Retinal pigment epithelial cell (primary cell): ENCODE measurements around the gene IKZF4.
"Not testable (repeated sequence)": the region's sequence is repeated elsewhere in the genome, so short reads cannot be mapped to it uniquely, and the experiment has no call there.

ENCODE experiments used
- DNase-seq: peaks from one replicate; pipeline ENCODE4 v3.0.0-alpha.2; 2010; ENCODE audit warnings: low read depth
- H3K4me3 ChIP-seq: 2 replicates; pipeline ENCODE4 v1.5.1; 2011; ENCODE audit warnings: mild to moderate bottlenecking, low read length, control low read depth, moderate library complexity
- TF ChIP-seq, protein P1 (sequence below): conservative IDR thresholded peaks from 2 replicates; pipeline ENCODE4 v1.5.1; 2011; ENCODE audit warnings: low read depth, low read length, control low read depth, inconsistent platforms

The IKZF4 gene

DNA sequence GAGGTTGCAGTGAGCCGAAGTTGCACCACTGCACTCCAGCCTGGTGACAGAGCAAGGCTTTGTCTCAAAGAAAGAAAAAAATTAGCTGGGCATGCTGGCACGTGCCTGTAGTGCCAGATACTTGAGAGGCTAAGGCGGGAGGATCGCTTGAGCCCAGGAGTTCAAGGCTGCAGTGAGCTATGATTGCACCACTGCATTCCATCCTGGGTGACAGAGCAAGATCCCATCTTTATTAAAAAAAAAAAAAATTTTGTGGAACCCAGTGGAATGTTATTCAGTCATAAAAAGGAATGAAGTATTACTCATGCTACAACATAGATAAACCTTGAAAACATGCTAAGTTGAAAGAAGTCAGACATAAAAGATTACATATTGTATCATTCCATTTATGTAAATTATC lies 50.8 kb downstream of the IKZF4 start:
- no peak overlapping the region for H3K4me3 ChIP-seq
- TF ChIP-seq, protein P1, sequence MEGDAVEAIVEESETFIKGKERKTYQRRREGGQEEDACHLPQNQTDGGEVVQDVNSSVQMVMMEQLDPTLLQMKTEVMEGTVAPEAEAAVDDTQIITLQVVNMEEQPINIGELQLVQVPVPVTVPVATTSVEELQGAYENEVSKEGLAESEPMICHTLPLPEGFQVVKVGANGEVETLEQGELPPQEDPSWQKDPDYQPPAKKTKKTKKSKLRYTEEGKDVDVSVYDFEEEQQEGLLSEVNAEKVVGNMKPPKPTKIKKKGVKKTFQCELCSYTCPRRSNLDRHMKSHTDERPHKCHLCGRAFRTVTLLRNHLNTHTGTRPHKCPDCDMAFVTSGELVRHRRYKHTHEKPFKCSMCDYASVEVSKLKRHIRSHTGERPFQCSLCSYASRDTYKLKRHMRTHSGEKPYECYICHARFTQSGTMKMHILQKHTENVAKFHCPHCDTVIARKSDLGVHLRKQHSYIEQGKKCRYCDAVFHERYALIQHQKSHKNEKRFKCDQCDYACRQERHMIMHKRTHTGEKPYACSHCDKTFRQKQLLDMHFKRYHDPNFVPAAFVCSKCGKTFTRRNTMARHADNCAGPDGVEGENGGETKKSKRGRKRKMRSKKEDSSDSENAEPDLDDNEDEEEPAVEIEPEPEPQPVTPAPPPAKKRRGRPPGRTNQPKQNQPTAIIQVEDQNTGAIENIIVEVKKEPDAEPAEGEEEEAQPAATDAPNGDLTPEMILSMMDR, result no peak
- no peak for DNase-seq

- TF ChIP-seq, protein P1, result no peak
Observed at GRCh38 chr12:56074396-56074795, 53.6 kb downstream of the IKZF4 start.

GRCh38 chr12:56077966-56078365 lies 57.1 kb downstream of the IKZF4 start:
- not testable (repeated sequence) for DNase-seq, H3K4me3 ChIP-seq

More at GRCh38 chr12:56074396-56074795, 53.6 kb downstream of the IKZF4 start:
- H3K4me3 ChIP-seq, result no peak overlapping the region
- DNase-seq, result no peak

DNA sequence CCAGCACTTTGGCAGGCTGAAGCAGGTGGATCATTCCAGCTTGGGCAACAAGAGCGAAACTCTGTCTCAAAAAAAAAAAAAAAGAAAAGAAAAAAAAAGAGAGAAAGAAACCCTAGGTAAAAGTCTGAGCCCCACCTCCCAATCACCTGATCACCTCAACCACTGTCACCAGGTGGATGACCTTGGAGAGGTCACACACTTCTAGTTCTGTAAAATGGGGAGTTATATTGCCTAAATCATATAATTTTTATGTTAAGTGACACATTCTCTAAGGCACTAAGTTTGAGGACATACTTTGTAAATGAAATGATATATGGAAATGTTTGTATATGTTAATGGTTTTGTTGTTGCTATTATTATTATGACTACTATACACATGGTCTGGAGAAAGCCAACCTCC lies 57.6 kb downstream of the IKZF4 start:
- TF ChIP-seq, protein P1, result no peak
- DNase-seq, result no peak
- no peak overlapping the region for H3K4me3 ChIP-seq

- TF ChIP-seq, protein P1, result peak; percentile 76
- H3K4me3 ChIP-seq, result peak overlapping the region; percentile 66
- peak; percentile 53 for DNase-seq
Observed at GRCh38 chr12:56078931-56079722, 58.3 kb downstream of the IKZF4 start.

- no peak for DNase-seq
Observed at GRCh38 chr12:56079723-56080555, 59.1 kb downstream of the IKZF4 start, which contains the start of gene ERBB3. TSS of gene ERBB3 (plus strand) at chr12:56080165. CDS start at chr12:56080301, 136 bp downstream.

More at GRCh38 chr12:56079723-56080555, 59.1 kb downstream of the IKZF4 start, which contains the start of gene ERBB3:
- TF ChIP-seq, protein P1, result no peak
- H3K4me3 ChIP-seq, result peak within 1 kb of the TSS; percentile 66
